ENCODE results near the gene TMEM87A.

GRCh38 chr15:42199126-42199525 is 74.1 kb downstream of the TMEM87A start:
- TF ChIP-seq CTCF (IDR thresholded peaks at IDR 0.05) (no peak), POLR2AphosphoS5 (IDR thresholded peaks at IDR 0.05) (no peak)

Data from stomach (tissue), 4 donors.